ENCODE data around the gene LBX2. TPM values are rescaled to one million over a fixed set of nuclear protein-coding genes. Genes with fewer than 3 reads are reported as not detected.

The LBX2 gene
- total and polyA plus RNA-seq, 9 of the 15 experiments (the other 6 are each of a cell fraction or from before 2014, with no cell fraction given) = 0.39 to 6.2 (median 1.8) TPM; not detected in 1

DNA sequence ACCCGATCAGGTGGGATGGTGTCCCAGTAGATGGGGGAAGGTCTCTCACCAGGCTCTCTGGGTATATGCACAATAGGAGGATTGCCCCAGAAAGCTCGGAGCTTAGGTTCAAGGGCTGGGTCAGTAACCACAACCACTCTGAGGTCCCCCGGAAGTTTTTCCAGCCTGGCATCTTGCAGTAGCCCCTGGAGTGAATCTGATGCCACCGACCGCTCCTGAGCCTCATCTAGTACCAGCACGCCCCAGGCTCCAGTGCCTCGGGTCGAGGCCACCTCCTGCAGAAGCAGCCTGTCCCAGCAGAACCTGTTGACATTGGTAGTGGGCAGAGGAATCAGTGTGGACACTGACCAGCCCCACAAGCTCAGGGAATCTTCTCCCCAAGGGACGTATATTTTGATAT is 24.6 kb upstream of the LBX2 start (continued):
- TF ChIP-seq, protein P1, sequence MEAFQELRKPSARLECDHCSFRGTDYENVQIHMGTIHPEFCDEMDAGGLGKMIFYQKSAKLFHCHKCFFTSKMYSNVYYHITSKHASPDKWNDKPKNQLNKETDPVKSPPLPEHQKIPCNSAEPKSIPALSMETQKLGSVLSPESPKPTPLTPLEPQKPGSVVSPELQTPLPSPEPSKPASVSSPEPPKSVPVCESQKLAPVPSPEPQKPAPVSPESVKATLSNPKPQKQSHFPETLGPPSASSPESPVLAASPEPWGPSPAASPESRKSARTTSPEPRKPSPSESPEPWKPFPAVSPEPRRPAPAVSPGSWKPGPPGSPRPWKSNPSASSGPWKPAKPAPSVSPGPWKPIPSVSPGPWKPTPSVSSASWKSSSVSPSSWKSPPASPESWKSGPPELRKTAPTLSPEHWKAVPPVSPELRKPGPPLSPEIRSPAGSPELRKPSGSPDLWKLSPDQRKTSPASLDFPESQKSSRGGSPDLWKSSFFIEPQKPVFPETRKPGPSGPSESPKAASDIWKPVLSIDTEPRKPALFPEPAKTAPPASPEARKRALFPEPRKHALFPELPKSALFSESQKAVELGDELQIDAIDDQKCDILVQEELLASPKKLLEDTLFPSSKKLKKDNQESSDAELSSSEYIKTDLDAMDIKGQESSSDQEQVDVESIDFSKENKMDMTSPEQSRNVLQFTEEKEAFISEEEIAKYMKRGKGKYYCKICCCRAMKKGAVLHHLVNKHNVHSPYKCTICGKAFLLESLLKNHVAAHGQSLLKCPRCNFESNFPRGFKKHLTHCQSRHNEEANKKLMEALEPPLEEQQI (IDR thresholded peaks at IDR 0.05) = no peak
- TF ChIP-seq, protein P2, sequence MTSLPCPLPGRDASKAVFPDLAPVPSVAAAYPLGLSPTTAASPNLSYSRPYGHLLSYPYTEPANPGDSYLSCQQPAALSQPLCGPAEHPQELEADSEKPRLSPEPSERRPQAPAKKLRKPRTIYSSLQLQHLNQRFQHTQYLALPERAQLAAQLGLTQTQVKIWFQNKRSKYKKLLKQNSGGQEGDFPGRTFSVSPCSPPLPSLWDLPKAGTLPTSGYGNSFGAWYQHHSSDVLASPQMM (CRISPR knock-in tag; IDR thresholded peaks at IDR 0.05) = no peak
- no peak for TF ChIP-seq POLR2B (IDR thresholded peaks at IDR 0.05; ENCODE audit: low read depth, partially characterized antibody)

DNA sequence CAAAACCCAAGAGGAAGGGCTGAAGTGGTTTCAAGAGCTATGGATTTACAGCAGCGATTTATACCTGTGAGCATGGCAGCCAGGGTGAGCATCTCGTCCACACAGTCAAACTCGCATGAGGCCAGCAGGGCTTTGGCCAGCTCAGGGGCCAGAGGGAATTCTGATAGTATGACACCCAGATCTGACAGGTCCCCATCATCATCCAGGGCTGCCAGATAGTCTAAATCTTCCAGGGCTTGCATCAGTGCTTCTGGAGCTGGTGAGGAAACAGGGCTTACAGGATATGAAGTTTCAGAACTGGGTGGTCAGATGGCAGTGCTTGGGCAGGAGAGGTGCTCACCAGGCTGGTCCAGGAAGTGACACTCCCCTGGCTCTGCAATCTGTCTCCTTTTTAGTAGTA is 23.1 kb upstream of the LBX2 start:
- Histone ChIP-seq H3K4me3 (no peak overlapping the region), H3K4me2 (ENCODE audit: insufficient read depth, low read length) (no peak overlapping the region), H3K9me3 (replicated peaks; ENCODE audit: control insufficient read depth, insufficient read depth, low read depth, low read length) (no peaks in the 10 kb centered on the region), H3K27ac (ENCODE audit: extremely low read depth, low read depth, low read length) (no peak overlapping the region), H3K9ac (ENCODE audit: insufficient read depth in 1 of 2, low read depth in 2 of 2, low read length in 2 of 2) (no peak overlapping the region), H3K9me1 (ENCODE audit: control insufficient read depth, insufficient read depth, low read length) (no peaks in the 10 kb centered on the region), H2AFZ (ENCODE audit: low read depth, low read length) (no peak overlapping the region), H3K4me1 (replicated peaks in 1 of 2; ENCODE audit: control insufficient read depth in 2 of 2, insufficient read depth in 2 of 2, low read length in 2 of 2) (no peaks in the 10 kb centered on the region; a peak in 1 of 5 replicates), H3K79me2 (ENCODE audit: control insufficient read depth, insufficient read depth, low read length) (peaks cover 9% of the 10 kb centered on the region), H3K27me3 (ENCODE audit: control insufficient read depth in 2 of 2, insufficient read depth in 2 of 2, low read length in 2 of 2) (no peaks in the 10 kb centered on the region), H4K20me1 (replicated peaks; ENCODE audit: control insufficient read depth, insufficient read depth, low read length) (no peaks in the 10 kb centered on the region), H3K36me3 (ENCODE audit: control insufficient read depth, insufficient read depth, low read length) (peaks cover 20% of the 10 kb centered on the region)
- DNase-seq (ENCODE audit: extremely low read depth in 1 of 4, low spot score in 3 of 4) = no peak
- 17% methylated on average over 3 of the region's 3 CpGs for WGBS (ENCODE audit: insufficient coverage, low coverage, missing lambda C conversion rate)
- BruUV-seq (replicated peaks) = no TSS peak
- FAIRE-seq = no peak
- CTCF ChIA-PET (ENCODE audit: low intra/inter-chr PET ratio) = no interaction called here
- POLR2A ChIA-PET = interaction anchor here (1.0 to 1.4 kb wide), 4 partner anchors 12 to 26 kb away, joined by 3 to 9 read pairs (median 4); partner anchors contain the start of gene PCGF1
- in situ Hi-C loops (cut with MboI) (no loop called here), intact Hi-C loops (cut with micrococcal nuclease) (no loop called here)
- no peak for ATAC-seq
- TF ChIP-seq BCL6 (CRISPR knock-in tag; IDR thresholded peaks at IDR 0.05) = no peak
- TF ChIP-seq POLR3G (IDR thresholded peaks at IDR 0.05; ENCODE audit: extremely low read depth, insufficient read length, insufficient replicate concordance) = no peak
- no peak for TF ChIP-seq GTF2A2 (tag; IDR thresholded peaks at IDR 0.05)
- no peak for TF ChIP-seq ETS2 (tag; IDR thresholded peaks at IDR 0.05; ENCODE audit: borderline replicate concordance, poor library complexity, severe bottlenecking)
- no peak for TF ChIP-seq POLR2A (conservative IDR thresholded peaks at IDR 0.05)
- no peak for TF ChIP-seq LARP7 (IDR thresholded peaks at IDR 0.05)
- no peak for TF ChIP-seq CHD1 (IDR thresholded peaks at IDR 0.05; ENCODE audit: low read length)
- TF ChIP-seq MAFK (IDR thresholded peaks at IDR 0.05; ENCODE audit: low read length) = no peak
- no peak for TF ChIP-seq MEF2D (tag; conservative IDR thresholded peaks at IDR 0.05; ENCODE audit: low read depth)
- no peak for TF ChIP-seq PRMT5 (CRISPR knock-in tag; IDR thresholded peaks at IDR 0.05)
- no peak for TF ChIP-seq POLR2AphosphoS2 (IDR thresholded peaks at IDR 0.05; ENCODE audit: low read length)
- no peak for TF ChIP-seq CREB1 (IDR thresholded peaks at IDR 0.05)
- TF ChIP-seq CREB1 (CRISPR knock-in tag; IDR thresholded peaks at IDR 0.05) = no peak
- no peak for TF ChIP-seq JUND (IDR thresholded peaks at IDR 0.05; ENCODE audit: borderline replicate concordance, low read depth, low read length)
- TF ChIP-seq JUND (tag; IDR thresholded peaks at IDR 0.05; ENCODE audit: borderline replicate concordance, low read depth, low read length) = no peak
- TF ChIP-seq SRF (CRISPR knock-in tag; IDR thresholded peaks at IDR 0.05) = no peak
- TF ChIP-seq, protein P3, sequence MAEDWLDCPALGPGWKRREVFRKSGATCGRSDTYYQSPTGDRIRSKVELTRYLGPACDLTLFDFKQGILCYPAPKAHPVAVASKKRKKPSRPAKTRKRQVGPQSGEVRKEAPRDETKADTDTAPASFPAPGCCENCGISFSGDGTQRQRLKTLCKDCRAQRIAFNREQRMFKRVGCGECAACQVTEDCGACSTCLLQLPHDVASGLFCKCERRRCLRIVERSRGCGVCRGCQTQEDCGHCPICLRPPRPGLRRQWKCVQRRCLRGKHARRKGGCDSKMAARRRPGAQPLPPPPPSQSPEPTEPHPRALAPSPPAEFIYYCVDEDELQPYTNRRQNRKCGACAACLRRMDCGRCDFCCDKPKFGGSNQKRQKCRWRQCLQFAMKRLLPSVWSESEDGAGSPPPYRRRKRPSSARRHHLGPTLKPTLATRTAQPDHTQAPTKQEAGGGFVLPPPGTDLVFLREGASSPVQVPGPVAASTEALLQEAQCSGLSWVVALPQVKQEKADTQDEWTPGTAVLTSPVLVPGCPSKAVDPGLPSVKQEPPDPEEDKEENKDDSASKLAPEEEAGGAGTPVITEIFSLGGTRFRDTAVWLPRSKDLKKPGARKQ (CRISPR knock-in tag; IDR thresholded peaks at IDR 0.05) = no peak
- no peak for TF ChIP-seq HNRNPH1 (optimal IDR thresholded peaks at IDR 0.05; ENCODE audit: low read depth, low read length)

All from K562 (cell line).